ENCODE data around the gene EMC9.

The EMC9 gene

GRCh38 chr14:24146978-24147760, 5.8 kb upstream of the EMC9 start, which contains the start of gene RNF31:
Gene RNF31 (plus strand): TSS chr14:24147498. CDS start chr14:24147699, 201 bp downstream.
- peak; percentile 96 to 99 for DNase-seq

DNA sequence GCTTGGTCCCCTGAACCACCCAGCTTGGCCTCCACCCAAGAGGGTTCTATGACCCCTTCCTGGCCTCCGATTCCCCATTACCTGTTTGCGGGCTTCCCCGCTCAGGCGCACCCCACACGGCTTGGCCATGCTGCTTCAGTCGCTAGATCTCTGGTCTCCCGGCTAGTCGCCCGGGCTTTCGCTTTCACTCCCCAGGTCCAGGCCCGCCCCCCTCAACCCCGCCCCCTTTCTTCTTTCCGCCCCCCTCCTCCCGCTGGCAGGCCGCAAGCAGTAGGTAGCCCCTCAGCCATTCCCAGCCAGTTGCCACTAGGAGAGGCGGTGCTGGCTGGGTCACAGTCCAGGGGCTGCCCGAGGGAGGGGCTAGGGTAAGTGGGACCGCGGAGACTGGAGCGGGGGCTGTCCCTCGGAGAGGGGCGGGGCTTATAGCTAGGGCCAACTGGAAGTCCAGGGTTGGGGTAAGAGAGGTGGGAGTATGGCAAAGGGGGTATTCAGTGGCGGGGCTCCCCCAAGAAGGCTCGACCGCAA, 5.1 kb upstream of the EMC9 start, which contains the start of gene PSME2:
TSS of gene PSME2 (minus strand) at position 158 of the 525 bp plus-strand sequence. CDS start at position 129, 29 bp downstream.
- DNase-seq = peak; percentile 81 to 84

- DNase-seq = no peak
Observed at GRCh38 chr14:24145690-24146452, 4.5 kb upstream of the EMC9 start.

DNA sequence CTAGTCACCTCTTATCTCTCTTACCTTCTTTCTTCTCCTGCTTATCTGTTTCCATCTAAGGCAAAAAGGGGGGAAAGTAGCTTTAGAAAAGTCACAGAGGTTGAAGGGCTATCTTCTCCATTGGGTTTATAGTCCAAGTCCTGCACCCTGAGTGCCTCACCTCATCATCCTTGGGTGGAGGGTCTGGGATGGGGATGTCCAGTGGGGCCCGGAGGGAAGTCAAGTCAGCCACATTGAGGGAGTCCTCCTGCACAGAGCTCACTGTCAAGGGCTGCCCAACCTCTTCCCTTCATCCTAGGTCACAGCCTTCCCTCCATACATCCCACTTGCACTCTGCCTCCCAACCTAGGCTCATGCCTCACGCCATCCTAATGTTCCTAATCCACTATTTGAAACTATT, 3.8 kb upstream of the EMC9 start:
- no peak for DNase-seq

GRCh38 chr14:24144451-24144850, 3.1 kb upstream of the EMC9 start:
- DNase-seq = no peak

- DNase-seq = no peak
Observed at GRCh38 chr14:24143511-24143910, 2.1 kb upstream of the EMC9 start.

GRCh38 chr14:24139272-24139934, 2.0 kb downstream of the EMC9 start:
- no peak for DNase-seq

- DNase-seq = no peak
Observed at GRCh38 chr14:24138396-24139271, 2.8 kb downstream of the EMC9 start.

DNA sequence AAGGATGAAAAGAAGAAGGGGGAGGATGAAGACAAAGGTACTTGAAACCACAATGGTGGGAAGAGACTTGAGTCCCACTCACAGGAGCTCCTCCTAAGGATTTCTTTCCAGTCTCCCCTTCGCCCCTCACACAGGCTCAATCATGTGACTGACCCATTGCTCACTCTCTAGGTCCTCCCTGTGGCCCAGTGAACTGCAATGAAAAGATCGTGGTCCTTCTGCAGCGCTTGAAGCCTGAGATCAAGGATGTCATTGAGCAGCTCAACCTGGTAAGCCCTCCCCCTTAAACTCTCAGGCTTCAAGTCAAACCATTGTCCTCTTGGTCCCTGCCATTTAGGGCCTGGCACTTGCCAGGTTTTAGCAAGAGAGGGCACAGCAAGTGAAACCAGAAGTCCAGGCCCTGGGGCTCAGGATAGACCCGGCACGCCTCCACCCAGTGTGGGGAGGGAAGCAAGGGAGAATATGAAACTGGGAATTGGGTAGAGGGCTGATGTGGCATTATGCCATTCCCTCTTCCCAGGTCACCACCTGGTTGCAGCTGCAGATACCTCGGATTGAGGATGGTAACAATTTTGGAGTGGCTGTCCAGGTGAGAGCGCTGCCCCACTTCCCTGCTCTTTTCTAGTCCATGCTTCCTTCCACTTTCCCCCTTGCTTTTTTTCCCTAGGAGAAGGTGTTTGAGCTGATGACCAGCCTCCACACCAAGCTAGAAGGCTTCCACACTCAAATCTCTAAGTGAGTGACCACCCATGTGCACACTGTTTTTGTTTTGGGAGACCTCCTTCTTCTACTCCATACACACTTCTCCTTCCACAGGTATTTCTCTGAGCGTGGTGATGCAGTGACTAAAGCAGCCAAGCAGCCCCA, 3.6 kb downstream of the EMC9 start:
- DNase-seq = no peak

- DNase-seq = no peak
Observed at GRCh38 chr14:24136684-24137528, 4.5 kb downstream of the EMC9 start.

GRCh38 chr14:24135834-24136683, 5.3 kb downstream of the EMC9 start, which contains the start of gene PSME1:
Gene PSME1 (plus strand): TSS chr14:24136194. CDS start chr14:24136263, 69 bp downstream.
- DNase-seq = peak; percentile 90 to 91

- no peak for DNase-seq
Observed at GRCh38 chr14:24135584-24135833, 5.9 kb downstream of the EMC9 start.

GRCh38 chr14:24133735-24134134, 7.7 kb downstream of the EMC9 start:
- no peak for DNase-seq

GRCh38 chr14:24132976-24133375, 8.4 kb downstream of the EMC9 start:
- DNase-seq = no peak

GRCh38 chr14:24132061-24132685, 9.2 kb downstream of the EMC9 start:
- no peak for DNase-seq

DNA sequence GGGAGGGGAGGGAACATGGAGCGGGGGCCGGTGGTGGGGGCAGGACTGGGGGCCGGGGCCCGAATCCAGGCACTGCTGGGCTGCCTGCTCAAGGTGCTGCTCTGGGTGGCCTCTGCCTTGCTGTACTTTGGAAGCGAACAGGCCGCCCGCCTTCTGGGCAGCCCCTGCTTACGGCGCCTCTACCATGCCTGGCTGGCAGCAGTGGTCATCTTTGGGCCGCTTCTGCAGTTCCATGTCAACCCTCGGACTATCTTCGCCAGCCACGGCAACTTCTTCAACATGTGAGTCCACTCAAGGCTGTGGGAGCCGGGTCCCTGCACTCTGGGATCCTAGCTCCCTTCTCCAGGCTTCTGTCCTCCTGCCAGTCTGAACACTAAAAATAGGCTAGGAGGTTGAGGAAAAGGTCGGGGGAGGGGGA, 9.8 kb downstream of the EMC9 start:
- no peak for DNase-seq

- no peak for DNase-seq
Observed at GRCh38 chr14:24130717-24131548, 10.5 kb downstream of the EMC9 start.

DNA sequence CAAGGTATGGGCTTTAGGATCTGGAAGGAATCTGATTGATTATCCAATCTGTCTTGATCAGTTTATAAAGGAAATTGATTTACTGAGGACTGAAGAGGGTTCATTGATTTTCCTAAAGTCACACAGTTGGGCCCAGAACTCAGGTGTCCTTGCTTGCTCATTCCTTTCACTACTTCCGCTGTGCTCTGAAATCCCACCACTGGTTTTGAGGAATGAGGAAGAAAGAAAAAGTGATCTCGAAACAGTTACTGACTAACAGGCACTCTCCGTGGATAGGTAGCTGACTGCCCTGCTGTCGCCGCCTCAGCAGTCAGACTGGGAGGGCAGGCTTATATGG, 11.0 kb downstream of the EMC9 start, which contains the start of gene FITM1:
TSS of gene FITM1 (plus strand) at position 280 of the 337 bp plus-strand sequence. CDS start 905 bp downstream, outside the sequence.
- DNase-seq = no peak
